VCaP (cell line): ENCODE results near the gene POU3F3.
A peak's percentile ranks its signal among the peaks of the same experiment; 100 is the strongest.

Source experiments
- H3K27ac ChIP-seq: fragments of 450-650 bp; 2 replicates; pipeline ENCODE4 v1.5.1; 2017
- TF ChIP-seq, protein P1 (sequence below): fragments of 450-650 bp; conservative IDR thresholded peaks from 2 replicates; pipeline ENCODE4 v1.5.1; 2017; ENCODE audit warnings: mild to moderate bottlenecking, moderate library complexity

The POU3F3 gene

DNA sequence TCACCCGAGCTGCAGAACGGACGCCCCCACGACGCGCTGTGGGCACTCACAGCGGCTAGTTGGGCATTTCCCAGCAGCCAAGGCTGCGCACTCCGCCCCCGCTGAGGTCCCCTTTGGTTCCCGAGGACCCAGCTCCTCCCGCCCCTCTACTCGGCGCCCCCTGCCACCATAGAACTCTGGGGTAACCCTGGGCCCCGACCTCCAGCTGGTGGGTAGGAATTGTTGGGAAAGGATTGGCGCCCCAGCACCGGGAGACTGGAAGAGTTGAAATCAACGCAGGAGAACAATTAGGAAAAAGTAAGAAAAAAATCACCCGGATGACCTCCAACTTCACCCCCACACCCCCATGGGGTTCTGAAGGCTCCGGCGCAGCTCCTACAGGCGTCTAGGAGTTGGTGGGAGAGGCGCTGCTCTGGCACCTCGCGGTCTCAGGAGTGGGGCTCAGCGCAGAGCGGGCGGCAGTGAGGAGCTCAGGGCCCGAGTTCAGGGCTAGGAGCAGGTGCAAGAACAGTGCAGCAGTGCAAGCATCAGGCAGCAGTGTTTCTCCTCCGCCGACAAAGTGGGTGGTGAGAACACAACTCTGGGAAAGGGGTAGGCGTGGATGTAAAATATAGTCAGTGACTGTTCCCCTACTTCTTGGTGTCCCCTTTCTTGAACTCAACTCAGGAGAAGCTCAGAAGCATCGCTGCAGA lies 14.0 kb downstream of the POU3F3 start:
- TF ChIP-seq, protein P1, sequence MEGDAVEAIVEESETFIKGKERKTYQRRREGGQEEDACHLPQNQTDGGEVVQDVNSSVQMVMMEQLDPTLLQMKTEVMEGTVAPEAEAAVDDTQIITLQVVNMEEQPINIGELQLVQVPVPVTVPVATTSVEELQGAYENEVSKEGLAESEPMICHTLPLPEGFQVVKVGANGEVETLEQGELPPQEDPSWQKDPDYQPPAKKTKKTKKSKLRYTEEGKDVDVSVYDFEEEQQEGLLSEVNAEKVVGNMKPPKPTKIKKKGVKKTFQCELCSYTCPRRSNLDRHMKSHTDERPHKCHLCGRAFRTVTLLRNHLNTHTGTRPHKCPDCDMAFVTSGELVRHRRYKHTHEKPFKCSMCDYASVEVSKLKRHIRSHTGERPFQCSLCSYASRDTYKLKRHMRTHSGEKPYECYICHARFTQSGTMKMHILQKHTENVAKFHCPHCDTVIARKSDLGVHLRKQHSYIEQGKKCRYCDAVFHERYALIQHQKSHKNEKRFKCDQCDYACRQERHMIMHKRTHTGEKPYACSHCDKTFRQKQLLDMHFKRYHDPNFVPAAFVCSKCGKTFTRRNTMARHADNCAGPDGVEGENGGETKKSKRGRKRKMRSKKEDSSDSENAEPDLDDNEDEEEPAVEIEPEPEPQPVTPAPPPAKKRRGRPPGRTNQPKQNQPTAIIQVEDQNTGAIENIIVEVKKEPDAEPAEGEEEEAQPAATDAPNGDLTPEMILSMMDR = no peak
- H3K27ac ChIP-seq = no peak overlapping the region

DNA sequence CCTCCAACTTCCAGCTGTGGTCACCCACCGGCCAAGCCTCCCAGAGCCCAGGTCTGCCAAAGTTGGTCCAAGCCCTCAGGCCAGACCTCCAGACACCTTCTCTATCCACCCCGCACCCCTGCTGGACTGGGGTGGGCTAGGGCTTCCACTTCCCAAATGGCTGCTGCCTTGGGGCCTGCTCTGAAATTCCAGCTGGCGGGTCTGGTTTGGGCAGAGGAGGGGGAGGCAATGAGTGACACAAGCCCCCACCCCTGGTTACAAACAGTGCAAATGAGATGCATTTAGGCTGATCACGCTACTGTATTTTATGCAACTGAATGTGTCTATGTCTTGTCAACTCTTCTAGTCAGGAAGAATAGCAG lies 14.6 kb downstream of the POU3F3 start:
- no peak overlapping the region for H3K27ac ChIP-seq
- TF ChIP-seq, protein P1 = no peak

DNA sequence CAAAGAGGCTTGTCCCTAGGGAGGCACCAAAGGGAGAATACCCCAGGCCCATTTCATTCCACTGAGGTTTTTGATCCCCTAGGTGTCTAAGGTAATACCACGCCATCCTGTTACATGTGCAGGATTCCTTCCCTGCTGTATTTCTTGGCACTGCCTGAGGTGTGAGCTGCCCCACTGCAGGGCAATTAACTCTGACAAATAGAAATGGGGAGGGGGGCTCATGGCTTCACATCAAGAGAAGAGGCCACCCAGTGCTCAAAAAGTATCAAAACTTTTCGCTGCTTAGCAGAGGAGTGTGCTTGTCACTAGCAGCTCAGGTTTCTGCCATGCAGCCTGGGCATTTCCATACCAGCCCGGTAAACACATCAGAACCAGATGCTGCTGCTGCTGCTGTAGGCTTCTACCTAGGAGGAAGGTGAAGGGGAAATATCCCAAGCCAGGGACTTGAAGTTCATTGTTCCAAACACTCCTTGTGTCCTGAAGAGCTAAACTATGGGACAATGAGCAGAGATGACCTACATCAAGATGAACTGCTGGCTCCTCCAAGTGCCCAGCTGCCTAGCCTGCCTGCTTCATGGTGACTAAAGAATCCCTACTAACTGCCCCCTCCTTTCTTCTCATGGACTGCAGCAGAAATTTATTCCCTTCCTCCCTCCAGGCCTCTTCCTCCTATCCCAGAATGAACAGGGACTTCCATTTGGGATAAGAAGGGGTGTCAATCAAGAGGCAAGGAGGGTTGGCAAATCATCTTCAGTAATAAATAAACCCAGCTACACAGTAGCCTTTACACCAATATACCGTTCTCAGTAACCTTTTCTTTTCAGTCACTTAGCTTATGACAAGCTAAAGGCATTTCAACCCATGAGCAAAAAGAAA lies 16.4 kb downstream of the POU3F3 start:
- TF ChIP-seq, protein P1 = no peak
- no peak overlapping the region for H3K27ac ChIP-seq

DNA sequence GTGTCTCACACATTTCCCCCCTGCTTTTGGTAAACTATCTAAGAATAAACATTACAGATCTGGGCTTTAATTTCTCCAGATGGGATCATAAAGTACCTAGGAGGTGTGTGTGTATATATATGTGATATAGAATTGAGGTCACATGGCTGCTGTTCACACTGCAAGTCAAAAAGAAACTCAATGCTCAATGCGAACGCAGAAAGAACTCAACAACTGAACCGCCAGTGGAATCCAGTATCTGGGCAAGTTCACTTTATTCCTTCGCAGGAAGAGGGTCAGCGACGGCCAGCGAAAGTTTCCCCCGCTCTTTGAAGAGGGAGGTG lies 17.7 kb downstream of the POU3F3 start:
- no peak overlapping the region; the same call in 1 of the 2 replicates for H3K27ac ChIP-seq
- TF ChIP-seq, protein P1 = no peak

DNA sequence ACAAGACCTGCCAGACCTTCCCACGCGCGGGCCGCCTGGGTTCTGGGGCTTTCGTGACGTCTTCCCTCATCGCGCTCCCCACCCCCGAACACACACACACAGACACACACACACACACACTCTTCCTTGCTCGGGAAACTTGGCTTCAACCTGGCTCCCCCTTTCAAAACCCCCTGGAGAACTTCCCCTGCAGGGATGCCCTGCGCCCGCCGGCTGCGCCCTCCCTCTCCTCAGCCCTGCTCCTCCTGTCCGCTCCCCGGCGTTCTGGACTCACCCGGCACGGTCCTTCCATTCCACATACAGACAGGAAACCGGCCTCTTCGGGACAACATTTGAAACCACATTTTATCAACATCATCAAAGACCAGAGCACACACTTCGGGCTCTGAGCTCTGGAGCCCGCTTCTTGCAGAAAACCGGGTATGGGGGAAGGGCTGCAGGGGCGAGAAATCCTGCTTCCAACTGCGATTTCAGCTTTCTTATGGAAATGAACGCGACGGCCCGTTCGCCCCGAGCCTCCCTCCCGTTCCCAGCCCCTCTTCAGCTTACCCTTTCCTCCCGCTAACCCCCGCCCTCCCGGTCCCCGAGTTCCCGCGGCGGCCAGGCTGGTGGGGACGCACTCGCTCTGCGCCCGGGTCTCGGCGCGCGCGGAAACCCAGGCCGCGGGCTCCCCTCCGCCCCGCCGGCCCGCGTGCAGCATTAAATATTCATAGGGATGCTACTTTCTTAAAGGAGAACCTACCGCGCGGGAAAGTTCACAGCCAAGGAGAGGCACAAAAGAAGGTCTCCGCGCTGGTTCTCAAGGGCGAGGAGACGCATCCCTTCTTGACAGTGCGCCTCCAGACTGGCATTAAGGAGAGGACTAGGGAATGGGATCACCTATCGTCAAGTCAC lies 18.3 kb downstream of the POU3F3 start:
- H3K27ac ChIP-seq = peak overlapping the region; percentile 65; the same call in 1 of the 2 replicates
- TF ChIP-seq, protein P1 = no peak

DNA sequence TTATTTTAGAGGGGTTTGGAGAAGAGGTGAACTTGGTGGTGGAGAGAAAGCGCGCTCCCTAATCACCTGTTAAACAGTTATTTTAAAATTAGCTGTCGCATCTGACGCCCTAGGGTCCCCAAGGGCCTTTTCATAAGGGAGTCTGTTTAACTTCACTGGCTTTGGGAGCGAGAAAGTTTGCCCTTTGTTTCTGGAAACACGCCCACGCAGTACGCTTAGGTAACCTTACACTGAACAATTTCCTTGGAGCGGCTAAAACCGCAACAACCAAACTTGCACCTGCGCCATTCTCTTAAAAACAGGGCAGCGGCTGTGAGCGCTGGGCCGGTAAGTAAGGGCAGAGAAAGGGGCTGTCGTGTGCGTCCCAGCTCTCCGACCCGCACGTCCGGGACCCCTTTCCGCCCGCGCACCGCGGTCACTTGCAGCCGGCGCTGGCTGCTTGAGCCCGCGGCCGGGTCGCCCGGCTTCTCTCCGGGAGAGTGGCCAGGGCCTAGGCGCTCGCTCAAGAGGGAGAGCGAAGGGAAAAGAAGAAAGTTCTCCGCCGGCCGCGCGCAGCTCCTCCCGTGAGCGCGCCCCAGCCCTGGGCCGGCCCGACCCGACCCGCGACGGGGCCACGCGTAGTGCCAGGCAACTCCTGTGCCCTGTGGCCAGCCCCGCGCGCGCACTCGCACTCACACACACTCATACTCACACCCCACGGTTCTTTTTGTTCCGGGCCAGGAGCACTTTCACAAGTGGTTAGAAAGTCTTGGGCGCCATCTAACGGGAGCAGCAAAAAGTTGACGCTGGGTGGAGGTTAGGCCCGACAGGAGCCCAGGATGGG lies 19.2 kb downstream of the POU3F3 start:
- peak overlapping the region; percentile 65 for H3K27ac ChIP-seq
- TF ChIP-seq, protein P1 = peak; percentile 79
